Uterus (tissue), 2 donors: Measurements from ENCODE around the gene GAPDHS.

Experiments
- CTCF ChIP-seq, 4 experiments: fragments of 200-600 bp in 2 of 4; fragments of 450-650 bp in 2 of 4; sonication (generic) in 2 of 4; IDR thresholded peaks; one replicate each; pipeline ENCODE4 v1.5.1; 2016 to 2019; ENCODE audit warnings: antibody characterized with exemption in 4 of 4, mild to moderate bottlenecking in 2 of 4, moderate library complexity in 1 of 4
- POLR2A ChIP-seq, 2 donors: fragments of 450-650 bp; IDR thresholded peaks; one replicate each; pipeline ENCODE4 v1.6.1; 2016; ENCODE audit warnings: antibody characterized with exemption in 2 of 2, mild to moderate bottlenecking in 1 of 2, moderate library complexity in 1 of 2

GRCh38 chr19:35562336-35562735 is 29.1 kb downstream of the GAPDHS start:
- TF ChIP-seq POLR2A (IDR thresholded peaks at IDR 0.05): no peak
- TF ChIP-seq CTCF (IDR thresholded peaks at IDR 0.05): no peak
